ENCODE data around the gene CSNK2A3. TPM values are rescaled to one million over a fixed set of nuclear protein-coding genes. Genes with fewer than 3 reads are reported as not detected.
"Not testable (repeated sequence)": the region's sequence is repeated elsewhere in the genome, so short reads cannot be mapped to it uniquely, and the experiment has no call there.

Gene CSNK2A3
- 2.5 and 3.1 TPM in 2 replicates for total RNA-seq (2014; rRNA removed; shearing (Covaris generic))

- not testable (repeated sequence) for DNase-seq (ENCODE audit: low read depth)
Observed at GRCh38 chr11:11352878-11353277, at the start of gene CSNK2A3. TSS of gene CSNK2A3 (minus strand) at chr11:11353250. CDS start at chr11:11353119, 131 bp downstream.

- no peak for DNase-seq (ENCODE audit: low read depth)
Observed at GRCh38 chr11:11401960-11402535, 49.0 kb upstream of the CSNK2A3 start.

DNA sequence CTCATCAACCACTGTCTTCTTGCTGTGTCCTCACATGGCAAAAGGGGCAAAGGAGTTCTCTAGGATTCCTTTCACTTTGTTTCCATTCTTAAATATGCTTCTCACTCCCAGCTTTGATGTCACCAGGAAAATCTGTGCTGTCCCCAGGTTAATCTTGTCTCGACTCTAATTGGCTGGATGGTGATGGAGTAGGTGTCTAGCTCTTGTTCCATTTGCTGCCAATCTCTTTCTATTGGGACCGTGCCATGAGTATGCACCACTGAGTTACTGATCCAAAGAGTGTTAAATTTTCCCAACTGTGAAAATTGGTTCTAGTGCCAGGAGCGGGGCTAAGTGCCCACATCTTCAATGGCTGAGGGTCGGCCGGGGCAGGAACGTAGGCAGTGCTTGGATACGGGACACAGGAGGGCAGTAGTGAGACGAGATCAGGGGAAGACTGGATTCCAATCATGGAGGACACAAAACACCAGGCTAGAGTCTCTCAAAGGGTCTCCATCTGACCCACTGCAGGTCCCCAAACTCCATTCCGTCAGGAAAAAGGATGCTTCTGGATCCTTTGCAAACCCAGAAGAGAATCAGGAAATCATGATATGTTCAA, 47.7 kb upstream of the CSNK2A3 start:
- no peak for DNase-seq (ENCODE audit: low read depth)

DNA sequence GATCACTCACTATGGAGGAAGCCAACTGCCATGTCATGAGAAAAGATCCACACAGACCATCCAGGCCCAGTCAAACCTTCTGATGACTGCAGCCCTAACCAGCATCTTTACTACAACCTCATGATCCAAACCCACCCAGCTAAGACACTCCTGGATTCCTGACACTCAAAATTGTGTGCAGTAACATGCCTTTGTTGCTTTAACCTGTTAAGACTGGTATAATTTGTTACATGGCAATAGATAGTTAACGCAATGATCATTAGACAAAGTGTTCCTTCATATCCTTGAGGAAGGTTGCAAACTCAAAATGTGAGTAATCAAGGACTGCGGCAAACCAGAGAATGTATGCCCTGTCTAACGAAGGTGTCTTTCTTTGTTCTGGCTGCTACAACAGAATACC, 47.1 kb upstream of the CSNK2A3 start:
- DNase-seq (ENCODE audit: low read depth), result no peak

- no peak for DNase-seq (ENCODE audit: low read depth)
Observed at GRCh38 chr11:11397781-11398180, 44.7 kb upstream of the CSNK2A3 start.

DNA sequence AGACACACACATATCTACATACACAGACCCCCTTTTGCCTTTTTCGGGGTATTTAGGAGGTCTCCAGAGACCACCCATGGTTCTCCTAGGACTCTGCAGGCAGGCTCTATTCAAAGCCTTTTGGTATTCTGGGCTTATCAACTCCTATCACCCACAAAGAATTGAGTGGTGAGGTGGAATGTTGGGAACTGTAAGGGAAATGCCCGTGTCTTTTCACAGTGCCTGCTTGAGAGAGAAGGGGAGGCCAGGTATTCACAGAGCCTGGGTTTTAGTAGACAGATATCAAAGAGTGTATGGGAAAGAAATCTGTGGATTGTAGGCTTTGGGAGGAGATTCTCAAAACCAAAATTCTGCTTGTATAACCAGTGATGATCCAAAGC, 44.0 kb upstream of the CSNK2A3 start:
- DNase-seq (ENCODE audit: low read depth), result no peak

- peak; percentile 76 for DNase-seq (ENCODE audit: low read depth)
Observed at GRCh38 chr11:11396301-11397035, 43.4 kb upstream of the CSNK2A3 start.

- DNase-seq (ENCODE audit: low read depth), result no peak
Observed at GRCh38 chr11:11395126-11395525, 42.1 kb upstream of the CSNK2A3 start.

- DNase-seq (ENCODE audit: low read depth), result no peak
Observed at GRCh38 chr11:11394241-11394640, 41.2 kb upstream of the CSNK2A3 start.

GRCh38 chr11:11391796-11392463, 38.9 kb upstream of the CSNK2A3 start:
- DNase-seq (ENCODE audit: low read depth), result peak; percentile 86

DNA sequence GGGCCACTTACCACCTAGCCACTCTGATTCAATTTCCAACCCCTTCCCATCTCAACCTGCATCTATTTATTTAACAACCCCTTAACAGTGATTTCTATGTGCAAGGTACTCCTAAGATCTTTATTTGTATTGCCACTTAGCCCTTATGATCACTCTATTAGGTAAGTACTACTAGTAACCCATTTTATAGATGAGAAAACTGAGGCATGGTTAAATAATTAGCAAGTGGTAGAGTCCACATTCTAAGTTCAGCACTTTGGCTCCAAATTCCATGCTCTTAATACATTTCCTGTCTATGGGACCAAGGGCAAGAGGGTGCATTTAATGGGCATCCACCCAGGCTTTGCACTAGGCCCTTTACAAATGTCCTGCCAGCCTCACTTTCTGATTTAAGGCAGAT, 38.1 kb upstream of the CSNK2A3 start:
- no peak for DNase-seq (ENCODE audit: low read depth)

- no peak for DNase-seq (ENCODE audit: low read depth)
Observed at GRCh38 chr11:11390068-11390771, 37.2 kb upstream of the CSNK2A3 start.

DNA sequence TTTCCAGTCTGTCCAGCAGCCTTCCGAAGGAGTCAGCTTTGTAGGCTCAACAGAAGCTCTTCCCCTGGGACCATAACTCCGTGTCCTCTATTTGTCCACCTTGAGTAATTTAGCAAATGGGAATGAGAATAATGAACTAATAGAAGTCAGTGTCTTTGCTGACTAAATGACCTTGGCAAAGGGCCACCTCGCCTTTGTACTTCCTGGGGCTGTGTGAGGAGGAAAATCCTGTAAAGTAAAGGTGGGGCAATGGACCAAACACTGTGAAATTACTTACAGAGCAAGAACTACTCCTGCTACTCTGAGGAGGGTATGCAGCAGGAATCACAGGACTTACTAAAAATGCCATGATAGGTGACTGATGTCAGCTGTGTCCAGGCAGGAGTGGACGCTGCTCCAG, 36.2 kb upstream of the CSNK2A3 start:
- peak; percentile 32 for DNase-seq (ENCODE audit: low read depth)

- no peak for DNase-seq (ENCODE audit: low read depth)
Observed at GRCh38 chr11:11387622-11388305, 34.7 kb upstream of the CSNK2A3 start.

- DNase-seq (ENCODE audit: low read depth), result no peak
Observed at GRCh38 chr11:11387207-11387606, 34.2 kb upstream of the CSNK2A3 start.

- no peak for DNase-seq (ENCODE audit: low read depth)
Observed at GRCh38 chr11:11384829-11385228, 31.8 kb upstream of the CSNK2A3 start.

GRCh38 chr11:11383995-11384394, 30.9 kb upstream of the CSNK2A3 start:
- DNase-seq (ENCODE audit: low read depth), result no peak

GRCh38 chr11:11382858-11383532, 29.9 kb upstream of the CSNK2A3 start:
- DNase-seq (ENCODE audit: low read depth), result no peak

GRCh38 chr11:11381471-11382105, 28.5 kb upstream of the CSNK2A3 start:
- no peak for DNase-seq (ENCODE audit: low read depth)

GRCh38 chr11:11380883-11381282, 27.8 kb upstream of the CSNK2A3 start:
- DNase-seq (ENCODE audit: low read depth), result no peak
